ENCODE data around the gene LHX1. TPM values are rescaled to one million over a fixed set of nuclear protein-coding genes. Genes with fewer than 3 reads are reported as not detected.

Gene LHX1
- total RNA-seq, 1 donor from 2014 or later = 4.5 TPM

DNA sequence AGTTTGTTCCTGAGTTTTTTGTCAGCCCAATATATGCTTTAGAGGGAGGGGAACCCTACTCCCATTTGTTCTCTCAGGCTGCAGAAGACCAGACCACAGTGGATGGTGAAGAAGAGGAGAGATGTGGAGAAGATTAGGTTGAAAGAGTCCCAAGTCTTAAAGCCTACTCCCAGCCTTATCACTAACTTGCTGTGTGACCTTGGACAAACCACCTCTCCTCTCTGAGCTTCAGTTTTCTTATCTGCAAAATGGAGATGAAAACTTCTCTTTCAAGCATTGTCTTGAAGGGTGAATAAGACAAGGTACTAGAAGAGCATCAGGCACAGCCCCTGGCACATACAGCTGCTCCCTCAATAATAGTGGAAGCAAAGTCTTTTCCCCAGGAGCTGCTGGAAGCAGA is 15.1 kb upstream of the LHX1 start:
- TF ChIP-seq, protein P1, sequence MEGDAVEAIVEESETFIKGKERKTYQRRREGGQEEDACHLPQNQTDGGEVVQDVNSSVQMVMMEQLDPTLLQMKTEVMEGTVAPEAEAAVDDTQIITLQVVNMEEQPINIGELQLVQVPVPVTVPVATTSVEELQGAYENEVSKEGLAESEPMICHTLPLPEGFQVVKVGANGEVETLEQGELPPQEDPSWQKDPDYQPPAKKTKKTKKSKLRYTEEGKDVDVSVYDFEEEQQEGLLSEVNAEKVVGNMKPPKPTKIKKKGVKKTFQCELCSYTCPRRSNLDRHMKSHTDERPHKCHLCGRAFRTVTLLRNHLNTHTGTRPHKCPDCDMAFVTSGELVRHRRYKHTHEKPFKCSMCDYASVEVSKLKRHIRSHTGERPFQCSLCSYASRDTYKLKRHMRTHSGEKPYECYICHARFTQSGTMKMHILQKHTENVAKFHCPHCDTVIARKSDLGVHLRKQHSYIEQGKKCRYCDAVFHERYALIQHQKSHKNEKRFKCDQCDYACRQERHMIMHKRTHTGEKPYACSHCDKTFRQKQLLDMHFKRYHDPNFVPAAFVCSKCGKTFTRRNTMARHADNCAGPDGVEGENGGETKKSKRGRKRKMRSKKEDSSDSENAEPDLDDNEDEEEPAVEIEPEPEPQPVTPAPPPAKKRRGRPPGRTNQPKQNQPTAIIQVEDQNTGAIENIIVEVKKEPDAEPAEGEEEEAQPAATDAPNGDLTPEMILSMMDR (IDR thresholded peaks at IDR 0.05; ENCODE audit: unreplicated experiment) = no peak
- Mint-ChIP-seq H3K27me3 (ENCODE audit: unreplicated experiment) (peaks cover 7% of the 10 kb centered on the region), H3K9me3 (ENCODE audit: unreplicated experiment) (no peaks in the 10 kb centered on the region), H3K4me1 (ENCODE audit: unreplicated experiment) (peaks cover 6% of the 10 kb centered on the region), H3K4me3 (ENCODE audit: unreplicated experiment) (no peak overlapping the region), H3K36me3 (ENCODE audit: low read depth, unreplicated experiment) (peaks cover 4% of the 10 kb centered on the region), H3K27ac (ENCODE audit: unreplicated experiment) (no peak overlapping the region)
- DNase-seq (ENCODE audit: low spot score) = no peak

DNA sequence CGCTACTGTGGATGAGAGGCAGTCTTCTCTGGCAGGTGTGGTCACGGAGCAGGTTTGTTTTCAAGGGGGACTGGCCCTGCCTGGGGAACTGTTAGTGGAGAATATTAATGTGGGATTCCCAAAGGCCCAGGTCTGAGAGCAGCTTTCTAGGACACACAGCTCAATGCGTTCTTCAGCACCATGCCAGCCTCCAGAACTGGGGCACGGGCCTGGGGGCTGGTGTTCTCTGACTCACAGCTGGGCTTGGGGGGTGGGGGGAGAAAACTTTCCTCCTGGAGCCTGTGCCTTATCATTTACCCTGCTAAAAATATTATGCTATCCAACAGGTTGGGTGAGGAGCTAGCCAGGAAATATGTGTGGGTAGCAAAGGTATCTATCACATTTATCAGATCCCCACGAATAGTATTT is 13.5 kb upstream of the LHX1 start:
- Mint-ChIP-seq H3K9me3 (ENCODE audit: unreplicated experiment) (no peaks in the 10 kb centered on the region), H3K27ac (ENCODE audit: unreplicated experiment) (no peak overlapping the region), H3K36me3 (ENCODE audit: low read depth, unreplicated experiment) (peaks cover 4% of the 10 kb centered on the region), H3K27me3 (ENCODE audit: unreplicated experiment) (peaks cover 7% of the 10 kb centered on the region), H3K4me1 (ENCODE audit: unreplicated experiment) (peaks cover 18% of the 10 kb centered on the region), H3K4me3 (ENCODE audit: unreplicated experiment) (no peak overlapping the region)
- DNase-seq (ENCODE audit: low spot score) = no peak
- TF ChIP-seq, protein P1 (IDR thresholded peaks at IDR 0.05; ENCODE audit: unreplicated experiment) = no peak

DNA sequence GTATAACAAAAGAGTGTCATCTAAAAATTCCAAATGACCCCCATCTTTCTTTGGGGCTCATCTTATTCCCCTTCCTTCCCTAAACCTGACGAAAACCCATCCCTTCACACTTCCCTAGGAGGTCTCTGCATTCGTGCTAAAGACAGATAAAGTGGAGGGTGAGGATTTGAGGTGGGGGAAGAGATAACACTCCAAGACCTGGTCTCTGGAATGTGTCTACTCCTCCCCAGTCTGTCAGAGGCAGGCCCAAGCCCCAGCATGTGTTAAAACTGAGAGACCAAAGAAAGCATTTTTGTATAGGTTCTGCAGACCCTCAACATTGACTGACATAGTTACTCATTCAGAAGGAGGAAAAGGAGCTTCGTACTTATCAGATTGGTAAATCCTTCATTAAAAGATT is 11.0 kb upstream of the LHX1 start:
- Mint-ChIP-seq H3K27ac (ENCODE audit: unreplicated experiment) (no peak overlapping the region), H3K36me3 (ENCODE audit: low read depth, unreplicated experiment) (peaks cover 4% of the 10 kb centered on the region), H3K27me3 (ENCODE audit: unreplicated experiment) (peaks cover 7% of the 10 kb centered on the region), H3K4me3 (ENCODE audit: unreplicated experiment) (no peak overlapping the region), H3K9me3 (ENCODE audit: unreplicated experiment) (no peaks in the 10 kb centered on the region), H3K4me1 (ENCODE audit: unreplicated experiment) (peaks cover 17% of the 10 kb centered on the region)
- TF ChIP-seq, protein P1 (IDR thresholded peaks at IDR 0.05; ENCODE audit: unreplicated experiment) = no peak
- no peak for DNase-seq (ENCODE audit: low spot score)

GRCh38 chr17:36926701-36927100 is 10.6 kb upstream of the LHX1 start:
- no peak for DNase-seq (ENCODE audit: low spot score)
- Mint-ChIP-seq H3K9me3 (ENCODE audit: unreplicated experiment) (no peaks in the 10 kb centered on the region), H3K27ac (ENCODE audit: unreplicated experiment) (no peak overlapping the region), H3K27me3 (ENCODE audit: unreplicated experiment) (peaks cover 10% of the 10 kb centered on the region), H3K4me3 (ENCODE audit: unreplicated experiment) (no peak overlapping the region), H3K4me1 (ENCODE audit: unreplicated experiment) (peaks cover 21% of the 10 kb centered on the region), H3K36me3 (ENCODE audit: low read depth, unreplicated experiment) (peaks cover 4% of the 10 kb centered on the region)
- TF ChIP-seq, protein P1 (IDR thresholded peaks at IDR 0.05; ENCODE audit: unreplicated experiment) = no peak

- no peaks in the 10 kb centered on the region for H3K9me3 Mint-ChIP-seq (ENCODE audit: unreplicated experiment)
- no peak overlapping the region for H3K4me3 Mint-ChIP-seq (ENCODE audit: unreplicated experiment)
- no peak for DNase-seq (ENCODE audit: low spot score)
- H3K4me1 Mint-ChIP-seq (ENCODE audit: unreplicated experiment) = peaks cover 37% of the 10 kb centered on the region
- H3K27ac Mint-ChIP-seq (ENCODE audit: unreplicated experiment) = no peak overlapping the region
- H3K27me3 Mint-ChIP-seq (ENCODE audit: unreplicated experiment) = peaks cover 21% of the 10 kb centered on the region
- H3K36me3 Mint-ChIP-seq (ENCODE audit: low read depth, unreplicated experiment) = no peaks in the 10 kb centered on the region
- TF ChIP-seq, protein P1 (IDR thresholded peaks at IDR 0.05; ENCODE audit: unreplicated experiment) = no peak
These were observed 8.6 kb upstream of the LHX1 start for GRCh38 chr17:36928471-36929345.

Measured in endothelial cell (in vitro differentiated cells).